Astrocyte (in vitro differentiated cells and primary cell): ENCODE measurements around the gene CD99. TPM values are rescaled to one million over a fixed set of nuclear protein-coding genes. Genes with fewer than 3 reads are reported as not detected.

Experiments used
- DNase-seq: peaks from one replicate; pipeline ENCODE4 v3.0.0-alpha.2; 2010; ENCODE audit warnings: low read depth
- FAIRE-seq: peaks from 2 replicates; lab custom pipeline; 2011; peaks lifted over from hg19 to GRCh38; lab: Jason Lieb, UNC
- H2AFZ ChIP-seq: 2 replicates; pipeline ENCODE4 v1.6.0; 2012; ENCODE audit warnings: low read depth, low read length, inconsistent platforms
- H3K27ac ChIP-seq: 2 replicates; pipeline ENCODE4 v1.5.1; 2011; ENCODE audit warnings: low read depth, low read length, inconsistent platforms
- H3K27me3 ChIP-seq: 2 replicates; pipeline ENCODE4 v1.6.0; 2011; ENCODE audit warnings: low read length, inconsistent platforms; ENCODE audit not compliant: insufficient read depth
- H3K36me3 ChIP-seq: 2 replicates; pipeline ENCODE4 v1.5.1; 2011; ENCODE audit warnings: low read length, inconsistent platforms; ENCODE audit not compliant: insufficient read depth
- H3K4me1 ChIP-seq: 2 replicates; pipeline ENCODE4 v1.5.1; 2011; ENCODE audit warnings: low read length, inconsistent platforms; ENCODE audit not compliant: insufficient read depth
- H3K4me2 ChIP-seq: 2 replicates; pipeline ENCODE4 v1.6.0; 2012; ENCODE audit warnings: low read length, inconsistent platforms
- H3K4me3 ChIP-seq: 2 replicates; pipeline ENCODE4 v1.5.1; 2011; ENCODE audit warnings: low read depth, mild to moderate bottlenecking, low read length, inconsistent platforms; ENCODE audit not compliant: insufficient read depth
- H3K79me2 ChIP-seq: 2 replicates; pipeline ENCODE4 v1.6.0; 2012; ENCODE audit warnings: mild to moderate bottlenecking, low read length, inconsistent platforms; ENCODE audit not compliant: insufficient read depth
- H3K9ac ChIP-seq: 2 replicates; pipeline ENCODE4 v1.6.0; 2012; ENCODE audit warnings: mild to moderate bottlenecking, low read length, inconsistent platforms
- H3K9me3 ChIP-seq: 2 replicates; pipeline ENCODE4 v1.5.1; 2012; ENCODE audit warnings: low read depth, mild to moderate bottlenecking, low read length, inconsistent platforms; ENCODE audit not compliant: insufficient read depth
- H4K20me1 ChIP-seq: 2 replicates; pipeline ENCODE4 v1.6.0; 2012; ENCODE audit warnings: low read length, inconsistent platforms; ENCODE audit not compliant: insufficient read depth
- H3K27ac Mint-ChIP-seq: one replicate; pipeline ENCODE4 v1.8.0; 2021; ENCODE audit warnings: mild to moderate bottlenecking, mixed read lengths; ENCODE audit not compliant: unreplicated experiment
- H3K27me3 Mint-ChIP-seq: one replicate; pipeline ENCODE4 v1.8.0; 2021; ENCODE audit warnings: low read depth, mixed read lengths; ENCODE audit not compliant: unreplicated experiment
- H3K36me3 Mint-ChIP-seq: one replicate; pipeline ENCODE4 v1.8.0; 2021; ENCODE audit warnings: low read depth, mixed read lengths; ENCODE audit not compliant: unreplicated experiment
- H3K4me1 Mint-ChIP-seq: one replicate; pipeline ENCODE4 v1.8.0; 2021; ENCODE audit warnings: low read depth, mixed read lengths; ENCODE audit not compliant: unreplicated experiment
- H3K4me3 Mint-ChIP-seq: one replicate; pipeline ENCODE4 v1.8.0; 2021; ENCODE audit warnings: mild to moderate bottlenecking, moderate library complexity, mixed read lengths; ENCODE audit not compliant: unreplicated experiment
- H3K9me3 Mint-ChIP-seq: one replicate; pipeline ENCODE4 v1.8.0; 2021; ENCODE audit warnings: mild to moderate bottlenecking, mixed read lengths; ENCODE audit not compliant: unreplicated experiment
- EZH2 ChIP-seq: IDR thresholded peaks from 2 replicates; pipeline ENCODE4 v1.6.1; 2012; ENCODE audit warnings: mild to moderate bottlenecking, low read length, inconsistent platforms; ENCODE audit not compliant: insufficient read depth
- total RNA-seq: library from RNA; stranded (reverse); gene quantifications from 2 replicates; pipeline ENCODE4 v1.2.1, GENCODE V29; 2021
- TF ChIP-seq, protein P1 (sequence below): IDR thresholded peaks from 2 replicates; pipeline ENCODE4 v1.5.1; 2011; ENCODE audit warnings: low read depth, mild to moderate bottlenecking, inconsistent platforms, low read length, moderate library complexity; ENCODE audit not compliant: insufficient read depth

The CD99 gene
- total RNA-seq, 1 donor from 2014 or later: 448 TPM

DNA sequence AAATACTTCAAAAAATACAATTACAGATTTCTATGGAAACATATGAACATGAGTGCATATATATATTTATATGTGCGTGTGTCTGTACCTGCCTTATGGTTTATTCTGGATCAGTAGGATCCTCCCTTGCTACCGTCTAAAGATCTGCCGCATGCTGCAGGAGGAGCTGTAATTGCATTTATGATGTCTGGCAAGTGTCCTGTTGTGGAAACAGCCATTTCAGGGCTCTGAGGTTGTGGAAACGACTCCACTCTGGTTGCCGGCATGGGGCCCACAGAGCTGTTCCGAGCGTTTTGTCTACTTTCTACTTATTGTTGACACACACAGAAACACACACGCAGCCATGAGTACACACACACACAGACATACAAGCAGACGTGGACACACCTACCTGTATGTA lies 21.3 kb downstream of the CD99 start:
- Mint-ChIP-seq H3K27me3 (no peaks in the 10 kb centered on the region), H3K9me3 (no peaks in the 10 kb centered on the region), H3K27ac (no peak overlapping the region), H3K36me3 (peaks cover 12% of the 10 kb centered on the region), H3K4me3 (no peak overlapping the region), H3K4me1 (peaks cover 35% of the 10 kb centered on the region)
- DNase-seq (no peak), FAIRE-seq (no peak)
- no peak overlapping the region for H3K4me2 ChIP-seq
- H3K27ac ChIP-seq: no peak overlapping the region
- peaks cover 83% of the 10 kb centered on the region for H3K79me2 ChIP-seq
- H4K20me1 ChIP-seq: peaks cover 82% of the 10 kb centered on the region
- H3K4me1 ChIP-seq: peaks cover 32% of the 10 kb centered on the region
- H2AFZ ChIP-seq: no peak overlapping the region
- H3K9ac ChIP-seq: no peak overlapping the region
- no peaks in the 10 kb centered on the region for H3K27me3 ChIP-seq
- peaks cover 24% of the 10 kb centered on the region for H3K36me3 ChIP-seq
- TF ChIP-seq, protein P1, sequence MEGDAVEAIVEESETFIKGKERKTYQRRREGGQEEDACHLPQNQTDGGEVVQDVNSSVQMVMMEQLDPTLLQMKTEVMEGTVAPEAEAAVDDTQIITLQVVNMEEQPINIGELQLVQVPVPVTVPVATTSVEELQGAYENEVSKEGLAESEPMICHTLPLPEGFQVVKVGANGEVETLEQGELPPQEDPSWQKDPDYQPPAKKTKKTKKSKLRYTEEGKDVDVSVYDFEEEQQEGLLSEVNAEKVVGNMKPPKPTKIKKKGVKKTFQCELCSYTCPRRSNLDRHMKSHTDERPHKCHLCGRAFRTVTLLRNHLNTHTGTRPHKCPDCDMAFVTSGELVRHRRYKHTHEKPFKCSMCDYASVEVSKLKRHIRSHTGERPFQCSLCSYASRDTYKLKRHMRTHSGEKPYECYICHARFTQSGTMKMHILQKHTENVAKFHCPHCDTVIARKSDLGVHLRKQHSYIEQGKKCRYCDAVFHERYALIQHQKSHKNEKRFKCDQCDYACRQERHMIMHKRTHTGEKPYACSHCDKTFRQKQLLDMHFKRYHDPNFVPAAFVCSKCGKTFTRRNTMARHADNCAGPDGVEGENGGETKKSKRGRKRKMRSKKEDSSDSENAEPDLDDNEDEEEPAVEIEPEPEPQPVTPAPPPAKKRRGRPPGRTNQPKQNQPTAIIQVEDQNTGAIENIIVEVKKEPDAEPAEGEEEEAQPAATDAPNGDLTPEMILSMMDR: no peak
- TF ChIP-seq EZH2: no peak
- no peaks in the 10 kb centered on the region for H3K9me3 ChIP-seq
- no peak overlapping the region for H3K4me3 ChIP-seq

DNA sequence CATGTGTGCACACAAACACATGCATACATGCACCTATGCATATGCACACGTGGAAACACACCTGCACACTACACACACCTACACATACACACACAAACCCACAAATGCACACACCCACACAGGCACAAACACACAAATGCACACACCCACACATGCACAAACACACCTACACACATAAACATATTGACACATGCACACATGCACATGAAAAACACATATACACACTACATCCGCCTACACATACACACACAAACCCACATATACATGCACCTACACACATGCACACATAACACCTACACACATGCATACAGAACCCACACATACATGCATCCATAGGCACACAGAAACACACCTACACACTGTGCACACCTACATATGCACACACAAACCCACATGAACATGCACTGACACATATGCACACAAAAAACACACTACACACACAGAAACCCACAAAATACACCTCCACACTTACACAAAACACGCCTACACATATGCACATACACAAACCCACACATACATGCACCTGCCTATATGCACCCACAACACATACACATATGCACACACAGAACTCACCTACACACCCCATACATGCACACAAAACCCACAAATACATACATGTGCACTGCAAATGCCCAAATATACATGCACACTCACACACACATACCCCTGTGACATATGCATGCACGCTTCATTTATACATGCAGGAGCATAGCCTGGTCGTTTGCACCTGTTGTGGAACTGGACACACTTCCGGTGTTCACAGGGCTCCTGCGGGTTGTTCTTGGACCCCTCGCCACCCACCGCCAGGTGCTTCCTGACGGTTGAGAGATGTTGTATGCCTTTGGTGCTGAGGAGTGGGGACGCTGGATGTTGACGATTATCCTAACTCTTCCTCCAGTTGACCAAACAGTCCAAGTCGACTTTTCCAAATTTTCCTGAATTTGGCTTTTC lies 22.1 kb downstream of the CD99 start:
- Histone ChIP-seq H4K20me1 (peaks cover 74% of the 10 kb centered on the region), H3K27ac (no peak overlapping the region), H3K79me2 (peaks cover 75% of the 10 kb centered on the region), H2AFZ (no peak overlapping the region), H3K36me3 (peaks cover 30% of the 10 kb centered on the region), H3K4me1 (peaks cover 25% of the 10 kb centered on the region), H3K4me3 (no peak overlapping the region), H3K9ac (no peak overlapping the region), H3K4me2 (no peak overlapping the region), H3K9me3 (no peaks in the 10 kb centered on the region), H3K27me3 (no peaks in the 10 kb centered on the region)
- Mint-ChIP-seq H3K36me3 (peaks cover 17% of the 10 kb centered on the region), H3K4me3 (no peak overlapping the region), H3K27me3 (no peaks in the 10 kb centered on the region), H3K27ac (no peak overlapping the region), H3K4me1 (peaks cover 27% of the 10 kb centered on the region), H3K9me3 (no peaks in the 10 kb centered on the region)
- DNase-seq (no peak), FAIRE-seq (no peak)
- TF ChIP-seq, protein P1: no peak
- no peak for TF ChIP-seq EZH2

DNA sequence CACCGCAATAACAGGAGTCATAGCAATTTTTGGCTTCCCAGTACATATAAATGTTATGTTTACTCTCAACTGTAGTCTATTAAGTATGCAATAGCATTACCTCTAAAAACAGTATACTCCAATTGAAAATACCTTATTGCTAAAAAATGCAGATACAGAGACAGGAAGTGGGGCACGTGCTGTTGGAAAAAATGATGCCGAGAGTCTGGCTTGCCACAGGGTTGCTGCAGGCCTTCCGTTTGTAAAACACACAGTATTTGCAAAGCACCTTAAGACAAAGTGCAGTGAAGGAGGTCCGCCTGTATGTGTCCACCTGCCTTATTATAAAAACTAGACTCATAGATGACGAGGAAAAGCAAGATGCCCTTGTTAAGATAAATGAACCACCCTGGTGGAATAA lies 23.5 kb downstream of the CD99 start:
- Histone ChIP-seq H3K4me1 (peaks cover 13% of the 10 kb centered on the region), H3K9ac (no peak overlapping the region), H4K20me1 (peaks cover 60% of the 10 kb centered on the region), H3K27ac (no peak overlapping the region), H3K4me3 (no peak overlapping the region), H3K4me2 (no peak overlapping the region), H3K27me3 (no peaks in the 10 kb centered on the region), H3K79me2 (peaks cover 68% of the 10 kb centered on the region), H3K36me3 (peaks cover 40% of the 10 kb centered on the region), H2AFZ (no peak overlapping the region), H3K9me3 (no peaks in the 10 kb centered on the region)
- Mint-ChIP-seq H3K9me3 (no peaks in the 10 kb centered on the region), H3K36me3 (peaks cover 23% of the 10 kb centered on the region), H3K4me3 (no peak overlapping the region), H3K27me3 (no peaks in the 10 kb centered on the region), H3K27ac (no peak overlapping the region), H3K4me1 (peaks cover 17% of the 10 kb centered on the region)
- no peak for TF ChIP-seq EZH2
- TF ChIP-seq, protein P1: no peak
- FAIRE-seq (no peak), DNase-seq (no peak)
